ENCODE data around the gene QPCTL.

GRCh38 chr19:45715139-45715538, 22.7 kb downstream of the QPCTL start:
- TF ChIP-seq EZH2 (conservative IDR thresholded peaks at IDR 0.05; ENCODE audit: low read depth, low read length): no peak
- no peak for TF ChIP-seq CTCF (CRISPR knock-in tag; IDR thresholded peaks at IDR 0.05)
- TF ChIP-seq SALL2 (CRISPR knock-in tag; IDR thresholded peaks at IDR 0.05): no peak
- no peak for TF ChIP-seq POLR2AphosphoS5 (IDR thresholded peaks at IDR 0.05; ENCODE audit: low read depth, low read length)
- no peak for TF ChIP-seq ZFX (CRISPR knock-in tag; IDR thresholded peaks at IDR 0.05; ENCODE audit: low read depth)
- TF ChIP-seq TARDBP (CRISPR knock-in tag; IDR thresholded peaks at IDR 0.05): no peak
- TF ChIP-seq MYC (CRISPR knock-in tag; IDR thresholded peaks at IDR 0.05; ENCODE audit: borderline replicate concordance): no peak
- TF ChIP-seq HDAC2 (CRISPR knock-in tag; IDR thresholded peaks at IDR 0.05): no peak
